Measurements from ENCODE around the gene VAV3.
"Not testable (repeated sequence)": the region's sequence is repeated elsewhere in the genome, so short reads cannot be mapped to it uniquely, and the experiment has no call there.

VAV3 gene, protein sequence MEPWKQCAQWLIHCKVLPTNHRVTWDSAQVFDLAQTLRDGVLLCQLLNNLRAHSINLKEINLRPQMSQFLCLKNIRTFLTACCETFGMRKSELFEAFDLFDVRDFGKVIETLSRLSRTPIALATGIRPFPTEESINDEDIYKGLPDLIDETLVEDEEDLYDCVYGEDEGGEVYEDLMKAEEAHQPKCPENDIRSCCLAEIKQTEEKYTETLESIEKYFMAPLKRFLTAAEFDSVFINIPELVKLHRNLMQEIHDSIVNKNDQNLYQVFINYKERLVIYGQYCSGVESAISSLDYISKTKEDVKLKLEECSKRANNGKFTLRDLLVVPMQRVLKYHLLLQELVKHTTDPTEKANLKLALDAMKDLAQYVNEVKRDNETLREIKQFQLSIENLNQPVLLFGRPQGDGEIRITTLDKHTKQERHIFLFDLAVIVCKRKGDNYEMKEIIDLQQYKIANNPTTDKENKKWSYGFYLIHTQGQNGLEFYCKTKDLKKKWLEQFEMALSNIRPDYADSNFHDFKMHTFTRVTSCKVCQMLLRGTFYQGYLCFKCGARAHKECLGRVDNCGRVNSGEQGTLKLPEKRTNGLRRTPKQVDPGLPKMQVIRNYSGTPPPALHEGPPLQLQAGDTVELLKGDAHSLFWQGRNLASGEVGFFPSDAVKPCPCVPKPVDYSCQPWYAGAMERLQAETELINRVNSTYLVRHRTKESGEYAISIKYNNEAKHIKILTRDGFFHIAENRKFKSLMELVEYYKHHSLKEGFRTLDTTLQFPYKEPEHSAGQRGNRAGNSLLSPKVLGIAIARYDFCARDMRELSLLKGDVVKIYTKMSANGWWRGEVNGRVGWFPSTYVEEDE

GRCh38 chr1:107965110-107965991 is at the start of gene VAV3:
Gene VAV3, minus strand, starts transcription at chr1:107965180. Its CDS starts 311 bp downstream, at chr1:107964869.
- DNase-seq (ENCODE audit: low read depth in 2 of 2), result peak in 1 of 2 donors; percentile 39

- no peak for DNase-seq (ENCODE audit: low read depth in 2 of 2)
These were observed 47.6 kb upstream of the VAV3 start for GRCh38 chr1:108012553-108012952.

GRCh38 chr1:108011295-108011694 is 46.3 kb upstream of the VAV3 start:
- no peak for DNase-seq (ENCODE audit: low read depth in 2 of 2)

DNA sequence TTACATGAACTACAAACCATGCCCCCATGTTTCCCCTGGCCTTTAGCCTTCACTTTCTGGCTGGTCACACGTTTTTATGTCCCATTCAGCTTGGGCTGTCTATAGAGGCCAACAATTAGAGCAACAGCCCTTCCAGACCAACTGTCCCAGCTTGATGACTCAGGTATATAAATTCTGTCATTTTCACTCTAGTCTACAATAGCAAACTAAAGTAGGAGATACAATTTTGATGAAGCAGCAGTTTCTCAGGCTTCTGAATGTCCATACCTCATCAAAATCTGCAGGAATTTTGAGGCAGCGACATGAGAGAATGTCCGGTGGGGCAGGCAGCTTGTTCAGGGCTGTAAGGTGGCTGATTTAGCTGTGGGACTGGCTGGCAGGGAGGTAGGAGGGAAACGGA is 45.6 kb upstream of the VAV3 start:
- DNase-seq (ENCODE audit: low read depth in 2 of 2), result no peak

GRCh38 chr1:108009603-108010195 is 44.7 kb upstream of the VAV3 start:
- DNase-seq (ENCODE audit: low read depth in 2 of 2), result no peak

GRCh38 chr1:108007531-108007930 is 42.6 kb upstream of the VAV3 start:
- no peak for DNase-seq (ENCODE audit: low read depth in 2 of 2)

DNA sequence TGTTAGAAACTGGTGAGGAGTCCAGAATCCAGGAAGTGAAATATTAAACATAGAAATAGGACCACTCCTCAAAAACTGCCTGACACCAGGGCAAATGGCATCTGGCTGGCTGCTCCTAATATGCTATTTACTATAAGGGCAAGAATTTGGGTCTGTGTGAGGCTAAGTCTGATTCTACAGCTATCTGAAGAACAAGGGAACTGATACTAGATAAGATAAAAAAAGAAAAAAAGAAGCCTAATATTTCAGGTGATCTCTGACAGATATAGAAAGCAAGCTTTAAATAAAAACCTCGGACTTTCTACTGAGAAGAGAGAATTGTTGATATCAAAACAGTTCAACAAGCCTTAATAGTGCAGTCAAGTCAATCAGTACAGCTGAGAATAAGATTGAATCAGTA is 42.1 kb upstream of the VAV3 start:
- DNase-seq (ENCODE audit: low read depth in 2 of 2), result no peak

GRCh38 chr1:108004919-108005318 is 39.9 kb upstream of the VAV3 start:
- not testable (repeated sequence) for DNase-seq (ENCODE audit: low read depth in 2 of 2)

DNA sequence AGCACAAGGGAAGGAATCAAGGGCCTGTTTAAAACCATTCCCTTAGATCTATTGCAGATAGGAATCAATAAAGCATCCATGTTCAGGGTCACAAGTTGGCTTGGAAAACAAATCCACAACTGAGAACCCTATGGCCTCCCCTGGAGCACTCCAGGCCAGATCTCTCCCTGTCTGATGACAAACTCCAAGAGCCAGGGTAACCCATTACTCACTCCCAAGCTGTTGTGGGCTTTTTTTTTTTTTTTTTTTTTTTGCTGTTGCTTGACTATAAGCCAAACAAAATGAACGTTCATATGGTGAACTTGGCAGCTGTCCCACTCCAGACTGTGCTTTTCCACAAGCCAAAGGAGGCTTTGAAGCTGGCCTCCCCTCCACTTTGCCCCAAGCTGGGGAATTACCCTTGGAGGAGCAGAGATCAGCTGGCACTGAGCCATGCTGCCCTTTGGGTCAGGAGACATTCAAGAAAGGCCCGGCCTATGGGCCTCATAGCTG is 35.7 kb upstream of the VAV3 start:
- DNase-seq (ENCODE audit: low read depth in 2 of 2), result no peak

GRCh38 chr1:108000184-108000583 is 35.2 kb upstream of the VAV3 start:
- DNase-seq (ENCODE audit: low read depth in 2 of 2), result no peak

GRCh38 chr1:107997866-107998265 is 32.9 kb upstream of the VAV3 start:
- DNase-seq (ENCODE audit: low read depth in 2 of 2), result no peak

GRCh38 chr1:107993920-107994319 is 28.9 kb upstream of the VAV3 start:
- DNase-seq (ENCODE audit: low read depth in 2 of 2), result no peak

DNA sequence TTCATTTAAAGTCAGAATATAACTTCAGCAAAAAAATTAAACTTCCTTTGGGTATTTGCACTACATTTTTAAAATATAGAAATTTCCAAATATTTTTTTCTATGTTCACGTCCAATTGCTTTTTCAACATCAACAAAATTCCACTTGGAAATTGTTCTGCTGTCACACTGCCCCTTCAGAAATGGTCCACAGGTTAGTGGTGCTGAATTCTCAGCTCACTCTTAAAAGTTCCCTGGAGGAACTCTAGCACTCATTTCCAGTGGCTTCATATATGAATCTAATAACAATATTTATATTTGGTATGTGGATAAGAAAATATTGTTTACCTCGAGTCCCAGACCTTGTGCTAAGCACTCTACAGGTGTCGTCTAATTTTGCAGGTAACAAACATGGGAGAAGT is 27.4 kb upstream of the VAV3 start:
- DNase-seq (ENCODE audit: low read depth in 2 of 2), result no peak

GRCh38 chr1:107991371-107992066 is 26.5 kb upstream of the VAV3 start:
- DNase-seq (ENCODE audit: low read depth in 2 of 2), result no peak

GRCh38 chr1:107990606-107991005 is 25.6 kb upstream of the VAV3 start:
- no peak for DNase-seq (ENCODE audit: low read depth in 2 of 2)

- DNase-seq (ENCODE audit: low read depth in 2 of 2), result no peak
These were observed 16.3 kb upstream of the VAV3 start for GRCh38 chr1:107981277-107981676.

DNA sequence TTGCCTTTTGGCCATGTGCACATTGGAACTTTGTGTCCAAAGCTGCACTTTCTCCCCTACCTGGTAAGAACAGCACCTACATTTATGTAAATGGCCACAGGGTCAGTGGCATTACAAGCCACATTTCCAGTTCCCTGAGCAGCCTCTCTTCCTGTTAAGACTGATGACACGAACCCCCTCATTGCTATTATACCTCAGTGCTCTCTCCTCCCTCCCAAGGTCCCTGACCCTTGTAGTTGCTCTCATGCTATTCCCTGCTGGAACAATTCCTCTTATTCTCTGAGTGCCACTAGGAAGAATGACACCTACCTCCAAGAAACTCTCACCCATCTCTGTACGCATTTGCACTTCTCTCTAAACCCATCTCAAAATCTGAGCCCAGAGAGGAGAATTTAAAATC is 14.9 kb upstream of the VAV3 start:
- no peak for DNase-seq (ENCODE audit: low read depth in 2 of 2)

- DNase-seq (ENCODE audit: low read depth in 2 of 2), result no peak
These were observed 14.1 kb upstream of the VAV3 start for GRCh38 chr1:107979088-107979487.

- DNase-seq (ENCODE audit: low read depth in 2 of 2), result no peak
These were observed 11.9 kb upstream of the VAV3 start for GRCh38 chr1:107976836-107977235.

DNA sequence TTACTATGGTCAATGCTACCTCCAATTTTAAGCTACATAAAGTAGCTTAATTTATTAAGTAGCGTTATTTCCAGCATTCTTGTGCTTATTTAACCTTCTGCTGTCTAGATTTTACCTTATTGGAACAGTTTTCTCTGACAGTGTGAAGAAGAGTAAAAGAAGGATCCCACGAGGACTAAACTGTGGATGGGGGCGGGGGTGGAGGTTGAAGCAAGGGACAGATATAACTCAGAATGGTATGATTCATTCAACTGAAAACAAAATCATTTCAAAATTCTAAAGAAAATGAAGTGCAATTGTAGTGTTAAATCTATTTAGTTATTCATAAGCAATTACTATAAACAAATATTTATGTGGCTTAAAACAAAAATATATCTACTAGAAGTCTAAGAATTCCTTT is 11.5 kb upstream of the VAV3 start:
- DNase-seq (ENCODE audit: low read depth in 2 of 2), result no peak

- no peak for DNase-seq (ENCODE audit: low read depth in 2 of 2)
These were observed 10.9 kb upstream of the VAV3 start for GRCh38 chr1:107975851-107976250.
